Colon (tissue), 2 donors: ENCODE data around the gene TRRAP.

ENCODE experiments used
- FAIRE-seq: peaks from 2 replicates; lab custom pipeline; 2012; peaks lifted over from hg19 to GRCh38; lab: Jason Lieb, UNC
- donor health status: control.
- donor health status: control.

Gene TRRAP

GRCh38 chr7:98949336-98950044 is 71.2 kb downstream of the TRRAP start:
- no peak for FAIRE-seq

- FAIRE-seq: no peak
Observed at GRCh38 chr7:98955992-98956391, 77.7 kb downstream of the TRRAP start.

- FAIRE-seq: no peak
Observed at GRCh38 chr7:98956469-98956868, 78.1 kb downstream of the TRRAP start.

GRCh38 chr7:98956937-98957336 is 78.6 kb downstream of the TRRAP start:
- no peak for FAIRE-seq

- no peak for FAIRE-seq
Observed at GRCh38 chr7:98957766-98958165, 79.4 kb downstream of the TRRAP start.

- no peak for FAIRE-seq
Observed at GRCh38 chr7:98958968-98959367, 80.6 kb downstream of the TRRAP start.

GRCh38 chr7:98963305-98963704 is 85.0 kb downstream of the TRRAP start:
- FAIRE-seq: no peak

GRCh38 chr7:98964596-98964995 is 86.3 kb downstream of the TRRAP start:
- FAIRE-seq: no peak

- FAIRE-seq: no peak
Observed at GRCh38 chr7:98968621-98969020, 90.3 kb downstream of the TRRAP start.

GRCh38 chr7:98969386-98969785 is 91.1 kb downstream of the TRRAP start:
- FAIRE-seq: no peak

- FAIRE-seq: no peak
Observed at GRCh38 chr7:98970016-98970615, 91.8 kb downstream of the TRRAP start.

- FAIRE-seq: no peak
Observed at GRCh38 chr7:98970805-98971204, 92.5 kb downstream of the TRRAP start.

- no peak for FAIRE-seq
Observed at GRCh38 chr7:98974205-98974604, 95.9 kb downstream of the TRRAP start.

- FAIRE-seq: no peak
Observed at GRCh38 chr7:98974906-98975816, 96.8 kb downstream of the TRRAP start.

- no peak for FAIRE-seq
Observed at GRCh38 chr7:98976396-98977185, 98.3 kb downstream of the TRRAP start.

- FAIRE-seq: no peak
Observed at GRCh38 chr7:98978672-98979071, 100.3 kb downstream of the TRRAP start.

GRCh38 chr7:98981701-98982100 is 103.4 kb downstream of the TRRAP start:
- FAIRE-seq: no peak

- FAIRE-seq: no peak
Observed at GRCh38 chr7:98982686-98983085, 104.4 kb downstream of the TRRAP start.

- FAIRE-seq: no peak
Observed at GRCh38 chr7:98984126-98984525, 105.8 kb downstream of the TRRAP start.

- no peak for FAIRE-seq
Observed at GRCh38 chr7:98985406-98985805, 107.1 kb downstream of the TRRAP start.

- no peak for FAIRE-seq
Observed at GRCh38 chr7:98985945-98986344, 107.6 kb downstream of the TRRAP start.

- FAIRE-seq: no peak
Observed at GRCh38 chr7:98988641-98989040, 110.3 kb downstream of the TRRAP start.
